T-helper 1 cell treated with Interleukin-12 subunit alpha and Interleukin-12 subunit beta and Interleukin-4 antibody, amounts not matched to agents 30 μg/mL and 1 μg/mL, for 36 hours (primary cell): ENCODE results near the gene MAST2.

Source experiments
- H3K27ac Mint-ChIP-seq: one replicate; pipeline ENCODE4 v1.8.0; 2021; ENCODE audit warnings: mild to moderate bottlenecking, mixed read lengths
- H3K27me3 Mint-ChIP-seq: one replicate; pipeline ENCODE4 v1.8.0; 2021; ENCODE audit warnings: low read depth, mixed read lengths
- H3K36me3 Mint-ChIP-seq: one replicate; pipeline ENCODE4 v1.8.0; 2021; ENCODE audit warnings: low read depth, mixed read lengths
- H3K4me1 Mint-ChIP-seq: one replicate; pipeline ENCODE4 v1.8.0; 2021; ENCODE audit warnings: low read depth, mixed read lengths
- H3K4me3 Mint-ChIP-seq: one replicate; pipeline ENCODE4 v1.8.0; 2021; ENCODE audit warnings: mild to moderate bottlenecking, moderate library complexity, mixed read lengths
- H3K9me3 Mint-ChIP-seq: one replicate; pipeline ENCODE4 v1.8.0; 2021; ENCODE audit warnings: mixed read lengths

The MAST2 gene

DNA sequence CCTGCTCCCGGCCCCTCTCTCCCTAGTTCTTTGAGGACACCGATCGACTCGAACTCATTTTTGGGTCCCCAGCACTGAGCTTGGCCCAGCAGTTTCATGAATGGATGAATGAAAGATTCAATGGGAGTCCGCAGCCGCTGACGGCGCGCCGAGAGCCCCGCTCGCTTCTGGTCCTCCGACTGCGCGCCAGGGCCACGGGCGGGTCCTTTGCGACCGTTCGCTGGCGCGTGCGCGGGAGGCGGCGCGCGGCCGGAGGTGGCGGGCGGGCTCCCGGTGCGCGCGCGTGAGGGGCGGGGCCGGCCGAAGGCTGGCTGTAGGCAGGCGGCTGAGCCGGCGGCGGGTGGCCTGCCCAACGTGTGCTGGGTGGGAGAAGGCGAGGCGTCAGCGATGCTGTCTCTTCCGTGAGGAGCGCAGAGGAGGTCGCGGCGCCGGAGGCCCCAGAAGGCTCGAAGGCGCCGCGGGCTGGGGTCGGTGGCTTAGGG lies at the start of gene MAST2:
Gene MAST2, plus strand, starts transcription at position 314 of the 482 bp plus-strand sequence. CDS start 284 bp downstream, outside the sequence.
- no peaks in the 10 kb centered on the region for H3K27me3 Mint-ChIP-seq
- H3K4me3 Mint-ChIP-seq: peak within 1 kb of the TSS; percentile 97

DNA sequence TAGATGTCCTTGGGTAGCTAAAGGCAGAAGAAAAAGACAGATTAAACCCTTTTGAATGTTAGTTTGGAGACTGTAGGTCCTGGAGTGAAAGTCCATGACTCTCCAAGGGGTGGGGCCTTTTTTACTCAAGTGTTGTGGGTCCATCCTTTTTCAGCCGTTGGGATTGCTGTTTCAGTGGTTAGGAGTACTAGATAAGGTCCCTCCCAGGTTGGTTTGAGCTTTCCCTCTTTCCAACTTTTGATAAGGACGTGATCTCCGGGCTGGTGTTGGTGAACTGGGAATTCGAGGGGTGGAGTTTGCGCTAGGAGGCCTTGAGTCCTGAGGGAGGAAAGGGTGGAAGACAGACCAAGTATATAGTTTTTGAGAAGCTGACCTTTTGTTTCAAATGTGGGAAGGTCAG lies 47.7 kb upstream of the MAST2 start:
- no peak overlapping the region for H3K4me3 Mint-ChIP-seq
- peaks cover 1% of the 10 kb centered on the region for H3K4me1 Mint-ChIP-seq
- H3K36me3 Mint-ChIP-seq: no peaks in the 10 kb centered on the region
- H3K27ac Mint-ChIP-seq: no peak overlapping the region
- H3K27me3 Mint-ChIP-seq: peaks cover 12% of the 10 kb centered on the region
- peaks cover 20% of the 10 kb centered on the region for H3K9me3 Mint-ChIP-seq

More for the DNA sequence above, at the start of gene MAST2:
- Mint-ChIP-seq H3K9me3 (no peaks in the 10 kb centered on the region), H3K36me3 (peaks cover 8% of the 10 kb centered on the region), H3K4me1 (peaks cover 31% of the 10 kb centered on the region), H3K27ac (peak within 1 kb of the TSS; percentile 83)

- Mint-ChIP-seq H3K36me3 (no peaks in the 10 kb centered on the region), H3K9me3 (no peaks in the 10 kb centered on the region), H3K4me1 (no peaks in the 10 kb centered on the region), H3K27ac (no peak overlapping the region), H3K4me3 (no peak overlapping the region), H3K27me3 (peaks cover 18% of the 10 kb centered on the region)
Observed at GRCh38 chr1:45762291-45762690, 41.1 kb upstream of the MAST2 start.

DNA sequence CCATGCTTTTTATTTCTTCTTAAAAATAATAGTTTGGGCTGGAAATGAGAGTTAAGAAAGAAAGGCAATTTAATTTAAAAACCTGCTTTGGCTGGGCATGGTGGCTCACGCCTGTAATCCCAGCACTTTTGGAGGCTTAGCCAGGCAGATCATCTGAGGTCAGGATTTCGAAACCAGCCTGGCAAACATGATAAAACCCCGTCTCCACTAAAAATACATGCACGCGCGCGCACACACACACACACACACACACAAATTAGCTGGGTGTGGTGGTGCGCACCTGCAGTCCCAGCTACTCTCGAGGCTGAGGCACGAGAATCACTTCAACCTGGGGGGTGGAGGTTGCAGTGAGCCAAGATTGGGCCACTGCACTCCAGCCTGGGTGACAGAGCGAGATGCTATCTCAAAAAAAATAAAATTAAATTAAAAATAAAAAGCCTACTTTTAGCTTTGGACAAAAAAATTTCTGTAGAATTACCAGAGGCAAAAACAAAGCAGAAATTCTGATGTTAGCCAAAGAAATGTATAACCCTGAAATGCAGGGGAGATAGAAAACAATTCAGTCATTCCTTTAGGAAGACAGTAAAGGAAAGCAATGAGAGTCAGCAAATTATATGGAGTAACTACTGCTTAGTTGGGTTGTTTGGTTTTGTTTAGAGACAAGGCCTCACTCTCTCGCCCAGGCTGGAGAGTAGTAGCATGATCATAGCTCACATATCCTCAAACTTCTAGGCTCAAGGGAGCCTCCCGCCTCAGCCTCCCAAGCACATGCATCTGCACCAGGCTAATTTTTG lies 37.2 kb upstream of the MAST2 start:
- H3K4me1 Mint-ChIP-seq: no peaks in the 10 kb centered on the region
- no peaks in the 10 kb centered on the region for H3K36me3 Mint-ChIP-seq
- H3K27me3 Mint-ChIP-seq: peaks cover 5% of the 10 kb centered on the region
- H3K4me3 Mint-ChIP-seq: no peak overlapping the region
- no peak overlapping the region for H3K27ac Mint-ChIP-seq
- no peaks in the 10 kb centered on the region for H3K9me3 Mint-ChIP-seq

- Mint-ChIP-seq H3K27me3 (peaks cover 5% of the 10 kb centered on the region), H3K4me3 (no peak overlapping the region), H3K4me1 (no peaks in the 10 kb centered on the region), H3K36me3 (no peaks in the 10 kb centered on the region), H3K9me3 (no peaks in the 10 kb centered on the region), H3K27ac (no peak overlapping the region)
Observed at GRCh38 chr1:45767035-45767434, 36.4 kb upstream of the MAST2 start.

DNA sequence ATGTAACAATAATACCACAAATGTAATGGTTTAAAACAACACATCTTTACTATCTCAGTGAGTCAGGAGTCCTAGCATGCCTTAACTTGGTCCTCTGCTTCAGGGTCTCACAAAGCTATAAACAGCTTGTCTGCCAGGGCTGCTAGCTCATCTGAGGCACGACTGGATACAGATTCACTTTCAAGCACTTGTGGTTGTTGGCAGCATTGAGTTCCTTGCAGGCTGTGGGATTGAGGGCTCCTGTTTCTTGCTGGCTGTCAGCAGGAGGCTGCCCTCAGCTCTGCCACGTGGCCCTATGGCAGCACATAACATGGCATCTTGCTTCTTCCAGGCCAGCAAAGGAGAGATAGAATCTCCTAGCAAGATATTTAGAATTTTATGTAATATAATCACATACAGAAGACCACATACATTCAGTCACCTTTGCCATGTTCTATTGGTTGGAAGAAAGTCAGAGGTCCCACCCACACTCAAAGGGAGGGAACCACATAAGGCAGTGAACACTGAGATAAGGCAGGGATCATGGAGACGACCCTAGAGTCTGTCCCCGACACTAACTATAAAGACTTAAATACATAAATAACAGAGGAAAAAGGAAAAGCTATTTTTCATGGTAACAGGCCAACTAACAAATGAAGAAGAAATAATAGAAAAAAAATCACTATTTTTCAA lies 34.0 kb upstream of the MAST2 start:
- peaks cover 1% of the 10 kb centered on the region for H3K4me1 Mint-ChIP-seq
- H3K9me3 Mint-ChIP-seq: no peaks in the 10 kb centered on the region
- H3K36me3 Mint-ChIP-seq: no peaks in the 10 kb centered on the region
- no peaks in the 10 kb centered on the region for H3K27me3 Mint-ChIP-seq
- no peak overlapping the region for H3K27ac Mint-ChIP-seq
- no peak overlapping the region for H3K4me3 Mint-ChIP-seq

DNA sequence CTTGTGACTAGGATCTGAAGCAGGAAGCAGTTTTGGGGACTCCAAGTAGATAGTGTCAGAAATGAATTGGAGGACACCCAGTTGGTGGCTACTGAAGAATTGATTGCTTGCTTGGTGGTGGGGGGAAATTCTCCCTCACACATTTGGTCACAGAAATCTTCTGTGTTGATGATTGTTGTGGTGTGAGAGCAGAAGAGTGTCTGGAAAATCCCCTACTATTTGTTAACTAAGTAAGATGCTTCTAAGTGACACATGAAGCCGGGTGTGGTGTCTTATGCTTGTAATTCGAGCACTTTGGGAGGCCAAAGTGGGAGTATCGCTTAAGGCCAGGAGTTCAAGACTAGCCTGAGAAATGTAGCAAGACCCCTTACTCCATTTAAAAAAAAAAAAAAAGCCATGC lies 30.4 kb upstream of the MAST2 start:
- H3K36me3 Mint-ChIP-seq: no peaks in the 10 kb centered on the region
- H3K27me3 Mint-ChIP-seq: no peaks in the 10 kb centered on the region
- no peaks in the 10 kb centered on the region for H3K9me3 Mint-ChIP-seq
- H3K27ac Mint-ChIP-seq: no peak overlapping the region
- no peak overlapping the region for H3K4me3 Mint-ChIP-seq
- peaks cover 1% of the 10 kb centered on the region for H3K4me1 Mint-ChIP-seq

DNA sequence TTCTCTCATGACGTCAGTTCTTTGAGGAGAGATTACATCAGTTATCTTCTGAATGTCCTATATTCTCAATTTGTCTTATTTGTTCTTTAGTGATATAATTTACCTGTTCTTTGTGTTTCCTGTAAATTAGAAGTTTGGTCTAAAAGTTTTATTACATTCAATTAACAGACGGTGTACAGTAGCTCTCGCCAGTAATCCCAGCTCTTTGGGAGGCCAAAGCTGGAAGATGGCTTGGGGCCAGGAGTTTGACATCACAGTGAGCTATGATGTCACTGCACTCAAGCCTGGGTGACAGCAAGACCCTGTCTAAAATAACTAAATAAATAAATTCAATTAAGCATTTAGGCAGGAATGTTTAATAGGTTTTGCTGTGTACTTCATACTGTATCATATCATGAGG lies 27.6 kb upstream of the MAST2 start:
- peaks cover 5% of the 10 kb centered on the region for H3K27me3 Mint-ChIP-seq
- H3K9me3 Mint-ChIP-seq: no peaks in the 10 kb centered on the region
- H3K4me3 Mint-ChIP-seq: no peak overlapping the region
- H3K4me1 Mint-ChIP-seq: peaks cover 1% of the 10 kb centered on the region
- no peak overlapping the region for H3K27ac Mint-ChIP-seq
- no peaks in the 10 kb centered on the region for H3K36me3 Mint-ChIP-seq

GRCh38 chr1:45785583-45785982 lies 17.8 kb upstream of the MAST2 start:
- Mint-ChIP-seq H3K4me3 (peak overlapping the region; percentile 60), H3K27me3 (peaks cover 23% of the 10 kb centered on the region), H3K4me1 (peaks cover 5% of the 10 kb centered on the region), H3K27ac (no peak overlapping the region), H3K9me3 (no peaks in the 10 kb centered on the region), H3K36me3 (no peaks in the 10 kb centered on the region)

- Mint-ChIP-seq H3K27ac (no peak overlapping the region), H3K9me3 (no peaks in the 10 kb centered on the region), H3K27me3 (peaks cover 30% of the 10 kb centered on the region), H3K36me3 (no peaks in the 10 kb centered on the region), H3K4me1 (peaks cover 5% of the 10 kb centered on the region), H3K4me3 (no peak overlapping the region)
Observed at GRCh38 chr1:45787905-45788304, 15.5 kb upstream of the MAST2 start.

- Mint-ChIP-seq H3K36me3 (no peaks in the 10 kb centered on the region), H3K27ac (no peak overlapping the region), H3K27me3 (peaks cover 38% of the 10 kb centered on the region), H3K4me3 (no peak overlapping the region), H3K4me1 (peaks cover 5% of the 10 kb centered on the region), H3K9me3 (no peaks in the 10 kb centered on the region)
Observed at GRCh38 chr1:45789601-45790000, 13.8 kb upstream of the MAST2 start.

DNA sequence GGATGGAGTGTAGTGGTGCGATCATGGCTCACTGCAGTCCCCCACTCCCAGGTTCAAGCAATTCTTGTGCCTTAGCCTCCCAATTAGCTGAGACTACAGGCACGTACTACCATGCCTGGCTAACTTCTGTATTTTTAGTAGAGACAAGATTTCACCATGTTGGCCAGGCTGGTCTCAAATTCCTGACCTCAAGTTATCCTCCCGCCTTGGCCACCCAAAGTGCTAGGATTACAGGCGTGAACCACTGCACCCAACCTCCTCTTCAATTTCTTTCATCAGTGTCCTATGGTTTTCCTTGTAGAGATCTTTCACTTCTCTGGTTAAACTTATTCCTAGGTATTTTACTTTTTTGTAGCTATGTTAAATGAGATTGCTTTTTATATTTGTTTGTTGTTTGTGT lies 10.7 kb upstream of the MAST2 start:
- Mint-ChIP-seq H3K27ac (no peak overlapping the region), H3K9me3 (no peaks in the 10 kb centered on the region), H3K4me1 (no peaks in the 10 kb centered on the region), H3K36me3 (no peaks in the 10 kb centered on the region), H3K27me3 (peaks cover 36% of the 10 kb centered on the region), H3K4me3 (no peak overlapping the region)

DNA sequence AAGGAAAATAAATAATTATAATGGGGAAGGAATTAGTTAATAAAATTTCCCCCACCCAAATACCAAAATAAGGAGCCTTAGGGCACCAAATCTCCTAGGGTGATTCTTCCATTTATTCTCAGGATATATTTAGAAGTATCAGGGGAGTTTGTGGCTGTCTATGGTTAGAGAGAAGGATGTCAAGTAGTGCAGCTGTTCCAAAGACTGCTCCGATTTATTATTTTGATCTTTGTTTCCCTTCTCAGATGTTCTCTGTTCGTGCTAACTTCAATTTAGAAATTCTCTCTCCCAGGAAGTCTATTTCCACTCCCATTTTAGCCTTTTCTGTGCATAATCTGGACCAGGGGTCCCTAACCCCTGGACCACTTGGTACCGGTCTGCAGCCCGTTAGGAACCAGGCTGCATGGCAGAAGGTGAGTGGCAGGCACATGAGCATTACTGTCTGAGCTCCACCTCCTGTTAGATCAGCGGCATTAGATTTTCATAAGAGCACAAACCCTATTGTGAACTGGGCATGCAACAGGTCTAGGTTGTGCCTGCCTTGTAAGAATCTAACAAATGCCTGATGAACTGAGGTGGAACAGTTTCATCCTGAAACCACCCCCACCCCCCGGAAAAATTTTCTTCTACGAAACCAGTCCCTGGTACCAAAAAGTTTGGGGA lies 9.3 kb upstream of the MAST2 start:
- H3K9me3 Mint-ChIP-seq: no peaks in the 10 kb centered on the region
- H3K27me3 Mint-ChIP-seq: peaks cover 33% of the 10 kb centered on the region
- no peak overlapping the region for H3K4me3 Mint-ChIP-seq
- H3K4me1 Mint-ChIP-seq: no peaks in the 10 kb centered on the region
- H3K27ac Mint-ChIP-seq: no peak overlapping the region
- no peaks in the 10 kb centered on the region for H3K36me3 Mint-ChIP-seq

- Mint-ChIP-seq H3K4me1 (no peaks in the 10 kb centered on the region), H3K27me3 (peaks cover 28% of the 10 kb centered on the region), H3K4me3 (no peak overlapping the region), H3K36me3 (no peaks in the 10 kb centered on the region), H3K27ac (no peak overlapping the region), H3K9me3 (no peaks in the 10 kb centered on the region)
Observed at GRCh38 chr1:45796381-45796780, 7.0 kb upstream of the MAST2 start.

DNA sequence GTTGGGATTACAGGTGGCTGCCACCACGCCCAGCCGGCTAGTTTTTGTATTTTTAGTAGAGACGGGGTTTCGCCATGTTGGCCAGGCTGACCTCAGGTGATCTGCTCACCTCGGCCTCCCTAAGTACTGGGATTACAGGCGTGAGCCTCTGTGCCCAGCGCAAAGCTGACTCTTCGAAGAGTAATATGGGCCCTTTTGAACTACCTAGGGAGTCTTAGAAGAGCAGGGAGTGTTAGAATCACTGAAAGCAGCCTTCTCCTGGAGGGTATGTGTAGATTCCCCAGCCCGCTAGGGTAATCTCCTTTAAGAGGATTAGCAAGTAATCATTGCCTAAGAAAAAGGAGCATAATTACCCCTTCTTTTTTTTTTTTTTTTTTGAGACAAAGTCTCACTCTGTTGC lies 6.5 kb upstream of the MAST2 start:
- no peaks in the 10 kb centered on the region for H3K36me3 Mint-ChIP-seq
- H3K27ac Mint-ChIP-seq: no peak overlapping the region
- no peaks in the 10 kb centered on the region for H3K9me3 Mint-ChIP-seq
- H3K4me1 Mint-ChIP-seq: peaks cover under 1% of the 10 kb centered on the region
- peaks cover 22% of the 10 kb centered on the region for H3K27me3 Mint-ChIP-seq
- no peak overlapping the region for H3K4me3 Mint-ChIP-seq
